Adrenal gland (tissue), 12 donors: Measurements from ENCODE around the gene USP38. TPM values are rescaled to one million over a fixed set of nuclear protein-coding genes. Genes with fewer than 3 reads are reported as not detected.
"Not testable (repeated sequence)": the region's sequence is repeated elsewhere in the genome, so short reads cannot be mapped to it uniquely, and the experiment has no call there.

Experiments
- DNase-seq, 7 donors: peaks; one replicate each; pipeline ENCODE4 v3.0.0-alpha.2; 2019 to 2020
- H3K27ac ChIP-seq, 5 donors: fragments of 200-600 bp; sonication (generic) in 4 of 5; 1 replicate in 3 of 5; 2 replicates in 2 of 5; pipeline versions ENCODE4 v1.5.1 to v1.8.0; 2016 to 2020; ENCODE audit warnings: mild to moderate bottlenecking in 1 of 5
- H3K27me3 ChIP-seq: fragments of 200-600 bp; 2 replicates; pipeline ENCODE4 v1.8.0; 2021
- H3K36me3 ChIP-seq, 2 donors: fragments of 200-600 bp; replicated peaks in 1 of 2; 1 replicate in 1 of 2; 2 replicates in 1 of 2; pipeline versions ENCODE4 v1.5.1 to v1.8.0; 2018 to 2022
- H3K4me1 ChIP-seq, 2 donors: fragments of 200-600 bp; replicated peaks in 1 of 2; 1 replicate in 1 of 2; 2 replicates in 1 of 2; pipeline versions ENCODE4 v1.5.1 to v1.8.0; 2018 to 2021
- H3K4me3 ChIP-seq, 4 donors: fragments of 200-600 bp; sonication (generic) in 3 of 4; one replicate each; pipeline ENCODE4 v1.5.1; 2016 to 2018
- H3K9me3 ChIP-seq, 3 donors: fragments of 200-600 bp; sonication (generic) in 1 of 3; replicated peaks in 1 of 3; 1 replicate in 2 of 3; 2 replicates in 1 of 3; pipeline versions ENCODE4 v1.5.1 to v1.8.0; 2016 to 2021
- CTCF ChIP-seq, 6 experiments: fragments of 450-650 bp in 4 of 6; fragments of 200-600 bp in 2 of 6; sonication (generic) in 1 of 6; IDR thresholded peaks; 1 replicate in 5 of 6; 2 replicates in 1 of 6; pipeline versions ENCODE4 v1.5.1 to v1.8.0; 2016 to 2021; ENCODE audit warnings: antibody characterized with exemption in 6 of 6, mild to moderate bottlenecking in 2 of 6, moderate library complexity in 1 of 6
- POLR2A ChIP-seq, 2 donors: fragments of 450-650 bp; IDR thresholded peaks; one replicate each; pipeline ENCODE4 v1.6.1; 2017; ENCODE audit warnings: antibody characterized with exemption in 2 of 2, mild to moderate bottlenecking in 2 of 2, moderate library complexity in 1 of 2
- WGBS, 4 donors: extraction: QIAGEN DNeasy Blood & Tissue Kit in 2 of 4; methylation state at CpG; one replicate each; pipeline versions ENCODE4 v1.1.5 to v1.1.7; 2013 to 2017; 5-methylcytosine and 5-hydroxymethylcytosine counted together
- intact Hi-C, 2 donors: fragments of 100-400 bp; cut with DNase I; formaldehyde crosslinking; loops; one replicate each; pipeline versions ENCODE4 v1.14.1 to v1.15.0; 2022 to 2023
- polyA plus RNA-seq, 3 donors: library from polyadenylated mRNA; stranded (reverse); fragments of 200-250 nt in 2 of 3; fragments of 350-450 nt in 1 of 3; fragmentation: Illumina TruSeq in 1 of 3; extraction: RNeasy Lipid Tissue Mini Kit (QIAGEN cat#74804) in 1 of 3; gene quantifications; one replicate each; pipeline ENCODE4 v1.2.3, GENCODE V29; 2013 to 2014
- total RNA-seq, 9 donors: library from RNA; depleted of rRNA in 4 of 9; stranded (reverse); fragments of >200 nt in 4 of 9; fragments of 120-200 nt in 1 of 9; fragmentation: NEBNext Ultra II Directional in 1 of 9; extraction: Animal tissue kit (Norgen Biotek cat#: 25700) in 1 of 9; gene quantifications; one replicate each; pipeline versions ENCODE4 v1.1.0 to v1.2.4, GENCODE V29; 2013 to 2023
- donor health status: healthy with polysubstance abuse.
- donor health status: Bipolar disorder and iron deficiency.
- donor health status: DM: yes; HTN: yes; CAD: no.
- donor health status: DM: no; HTN: no; CAD: no.
- donor health status: DM: no; HTN: no; CAD: no.
- donor health status: DM: yes; HTN: yes; CAD: no.

Gene USP38
- total and polyA plus RNA-seq, 12 donors = 3.2 to 37.4 (median 20.2) TPM

GRCh38 chr4:143225167-143225566 lies 40.5 kb downstream of the USP38 start:
- Histone ChIP-seq H3K4me3 (no peak overlapping the region), H3K9me3 (no peaks in the 10 kb centered on the region), H3K4me1 (peaks cover 0 to 5% of the 10 kb centered on the region in 2 donors), H3K36me3 (peaks cover 0 to 4% of the 10 kb centered on the region in 2 donors), H3K27me3 (no peaks in the 10 kb centered on the region), H3K27ac (no peak overlapping the region)
- TF ChIP-seq POLR2A (IDR thresholded peaks at IDR 0.05) (no peak), CTCF (IDR thresholded peaks at IDR 0.05) (no peak)
- intact Hi-C loops = no loop called here
- DNase-seq = no peak
- WGBS, 4 donors = 92 to 97% (median 96%) methylated on average over 6 of the region's 6 CpGs

GRCh38 chr4:143230683-143231082 lies 46.0 kb downstream of the USP38 start:
- H3K4me1 ChIP-seq = no peaks in the 10 kb centered on the region
- TF ChIP-seq CTCF (IDR thresholded peaks at IDR 0.05) (no peak), POLR2A (IDR thresholded peaks at IDR 0.05) (no peak)
- no peaks in the 10 kb centered on the region for H3K27me3 ChIP-seq
- no peak for DNase-seq
- H3K27ac ChIP-seq = no peak overlapping the region
- H3K36me3 ChIP-seq = no peaks in the 10 kb centered on the region
- H3K9me3 ChIP-seq = no peaks in the 10 kb centered on the region
- no peak overlapping the region for H3K4me3 ChIP-seq
- intact Hi-C loops = no loop called here
- WGBS, 4 donors = 71 to 86% (median 80%) methylated on average over 3 of the region's 3 CpGs

GRCh38 chr4:143232277-143232676 lies 47.6 kb downstream of the USP38 start:
- no peaks in the 10 kb centered on the region for H3K4me1 ChIP-seq
- H3K9me3 ChIP-seq = no peaks in the 10 kb centered on the region
- H3K27me3 ChIP-seq = no peaks in the 10 kb centered on the region
- no peak overlapping the region for H3K27ac ChIP-seq
- H3K36me3 ChIP-seq = no peaks in the 10 kb centered on the region
- no peak overlapping the region for H3K4me3 ChIP-seq
- intact Hi-C loops = no loop called here
- DNase-seq = no peak
- TF ChIP-seq POLR2A (IDR thresholded peaks at IDR 0.05) = no peak
- TF ChIP-seq CTCF (IDR thresholded peaks at IDR 0.05) = no peak
- 68 to 74% (median 73%) methylated on average over 2 of the region's 2 CpGs for WGBS, 4 donors

GRCh38 chr4:143234153-143234552 lies 49.4 kb downstream of the USP38 start:
- Histone ChIP-seq H3K9me3 (no peaks in the 10 kb centered on the region), H3K4me1 (no peaks in the 10 kb centered on the region), H3K27ac (no peak overlapping the region), H3K4me3 (no peak overlapping the region), H3K27me3 (no peaks in the 10 kb centered on the region), H3K36me3 (no peaks in the 10 kb centered on the region)
- intact Hi-C loops = no loop called here
- 88 to 96% (median 92%) methylated on average over 1 of the region's 1 CpG for WGBS, 4 donors
- DNase-seq = no peak
- no peak for TF ChIP-seq CTCF (IDR thresholded peaks at IDR 0.05)
- TF ChIP-seq POLR2A (IDR thresholded peaks at IDR 0.05) = no peak

- H3K4me3 ChIP-seq, H3K27me3 ChIP-seq, H3K9me3 ChIP-seq, DNase-seq, H3K36me3 ChIP-seq, H3K4me1 ChIP-seq, intact Hi-C loops, H3K27ac ChIP-seq: not testable (repeated sequence)
- WGBS, 4 donors = 95 to 97% (median 97%) methylated on average over 11 of the region's 11 CpGs
Observed at GRCh38 chr4:143237195-143237594, 52.5 kb downstream of the USP38 start.
